Panc1 (cell line): ENCODE data around the gene CEP85L. TPM values are rescaled to one million over a fixed set of nuclear protein-coding genes. Genes with fewer than 3 reads are reported as not detected.

Experiments used
- ATAC-seq: fragments of 200-7000 bp; cut with Tn5 transposase; 2 replicates; pipeline ENCODE4 v1.9.1; 2020; ENCODE audit warnings: mild to moderate bottlenecking, moderate library complexity
- BruUV-seq: library from RNA; stranded (reverse); fragments of 400-500 nt; replicated peaks from 2 replicates; lab custom pipeline; 2021; lab: Mats Ljungman, UMichigan
- CTCF ChIA-PET: fragments of 300-600 bp; sonication (Branson Sonifier 250); formaldehyde crosslinking; loops from one replicate; lab custom pipeline; 2022; ENCODE audit warnings: antibody characterized with exemption; lab: Charles Lee
- POLR2A ChIA-PET: fragments of 300-600 bp; sonication (Branson Sonifier 250); formaldehyde crosslinking; loops from one replicate; lab custom pipeline; 2022; ENCODE audit warnings: antibody characterized with exemption; lab: Charles Lee
- DNase-seq: peaks from one replicate; pipeline ENCODE4 v3.0.0-alpha.2; 2010; ENCODE audit warnings: low read depth, low spot score
- H3K27ac ChIP-seq: 2 replicates; pipeline ENCODE4 v1.5.1; 2011; ENCODE audit warnings: mild to moderate bottlenecking, low read length, inconsistent platforms
- H3K27me3 ChIP-seq: fragments of 200-500 bp; sonication (Bioruptor generic); 2 replicates; pipeline ENCODE4 v1.6.0; 2014; ENCODE audit warnings: low read length, inconsistent platforms; ENCODE audit not compliant: control insufficient read depth, insufficient read depth
- H3K36me3 ChIP-seq: fragments of 200-500 bp; sonication (Bioruptor generic); 2 replicates; pipeline ENCODE4 v1.5.1; 2014; ENCODE audit warnings: inconsistent platforms, mild to moderate bottlenecking, low read length, moderate library complexity; ENCODE audit not compliant: control insufficient read depth, insufficient read depth
- H3K4me1 ChIP-seq: 2 replicates; pipeline ENCODE4 v1.5.1; 2011; ENCODE audit warnings: inconsistent platforms, mild to moderate bottlenecking, low read length, moderate library complexity; ENCODE audit not compliant: control insufficient read depth, insufficient read depth
- H3K4me3 ChIP-seq, 2 experiments: 2 replicates each; pipeline ENCODE4 v1.5.1; 2011 to 2012; ENCODE audit warnings: low read depth in 2 of 2, low read length in 2 of 2, mild to moderate bottlenecking in 2 of 2, inconsistent platforms in 1 of 2, moderate library complexity in 1 of 2
- H3K9me3 ChIP-seq: fragments of 200-500 bp; sonication (Bioruptor generic); 2 replicates; pipeline ENCODE4 v1.5.1; 2014; ENCODE audit warnings: low read depth, mild to moderate bottlenecking, inconsistent platforms, low read length, moderate library complexity; ENCODE audit not compliant: control insufficient read depth, insufficient read depth
- POLR2AphosphoS5 ChIP-seq: IDR thresholded peaks from 2 replicates; pipeline ENCODE4 v1.6.1; 2012; ENCODE audit warnings: mild to moderate bottlenecking, low read depth, low read length, moderate library complexity
- SIN3A ChIP-seq: IDR thresholded peaks from 2 replicates; pipeline ENCODE4 v1.6.1; 2012; ENCODE audit warnings: low read depth, mild to moderate bottlenecking, low read length, moderate library complexity, borderline replicate concordance; ENCODE audit not compliant: insufficient read depth
- TCF7L2 ChIP-seq: IDR thresholded peaks from 2 replicates; pipeline ENCODE4 v1.6.1; 2011; ENCODE audit warnings: mild to moderate bottlenecking, low read depth, low read length, inconsistent platforms
- in situ Hi-C: cut with HindIII; loops from 2 replicates; pipeline ENCODE4 v1.10.0; 2016; ENCODE audit warnings: low sequenced_read_pairs, low pct_unique_long_range_greater_than_20kb
- intact Hi-C: fragments of 100-400 bp; cut with micrococcal nuclease; formaldehyde crosslinking; loops from one replicate; pipeline ENCODE4 v1.10.0; 2022; ENCODE audit not compliant: unreplicated experiment
- total RNA-seq: library from RNA; stranded (reverse); gene quantifications from one replicate; pipeline ENCODE4 v1.2.1, GENCODE V29; 2021; ENCODE audit not compliant: unreplicated experiment
- TF ChIP-seq, protein P1 (sequence below): fragments of 450-650 bp; IDR thresholded peaks from 2 replicates; pipeline ENCODE4 v1.5.1; 2017; ENCODE audit warnings: mild to moderate bottlenecking
- TF ChIP-seq, protein P2 (sequence below), 2 experiments: IDR thresholded peaks; 2 replicates each; pipeline ENCODE4 v1.6.1; 2011 to 2012; ENCODE audit warnings: low read depth in 2 of 2, control low read depth in 1 of 2, low read length in 1 of 2, mild to moderate bottlenecking in 1 of 2, moderate library complexity in 1 of 2; ENCODE audit not compliant: insufficient read depth in 1 of 2

CEP85L gene
- total RNA-seq, 1 experiment from 2014 or later = 6.7 TPM

DNA sequence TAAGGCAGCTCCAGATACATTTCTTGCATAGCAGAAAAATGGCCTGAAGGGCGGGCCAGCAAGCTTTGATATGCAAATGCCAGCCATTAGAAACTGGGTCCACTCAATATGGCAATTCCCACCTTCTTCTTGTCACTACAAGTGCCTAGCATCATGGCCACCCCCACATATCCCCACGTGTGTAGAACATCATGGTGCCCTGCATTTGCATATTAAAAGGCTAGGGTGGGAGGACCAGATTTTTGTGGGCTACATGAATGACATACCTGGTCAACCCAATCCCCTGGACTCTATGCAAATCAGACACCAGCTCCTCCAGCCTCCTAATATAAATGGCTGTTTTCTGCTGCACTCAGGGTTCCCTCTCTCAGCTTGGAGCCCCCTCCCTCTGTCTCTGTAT lies 71.6 kb downstream of the CEP85L start:
- DNase-seq (no peak), ATAC-seq (no peak)
- CTCF ChIA-PET = no interaction called here
- Histone ChIP-seq H3K4me3 (no peak overlapping the region), H3K9me3 (peaks cover 33% of the 10 kb centered on the region; the same call in 1 of the 2 replicates), H3K27ac (no peak overlapping the region), H3K27me3 (no peaks in the 10 kb centered on the region), H3K4me1 (no peaks in the 10 kb centered on the region), H3K36me3 (no peaks in the 10 kb centered on the region)
- no peak for TF ChIP-seq POLR2AphosphoS5
- TF ChIP-seq, protein P1, sequence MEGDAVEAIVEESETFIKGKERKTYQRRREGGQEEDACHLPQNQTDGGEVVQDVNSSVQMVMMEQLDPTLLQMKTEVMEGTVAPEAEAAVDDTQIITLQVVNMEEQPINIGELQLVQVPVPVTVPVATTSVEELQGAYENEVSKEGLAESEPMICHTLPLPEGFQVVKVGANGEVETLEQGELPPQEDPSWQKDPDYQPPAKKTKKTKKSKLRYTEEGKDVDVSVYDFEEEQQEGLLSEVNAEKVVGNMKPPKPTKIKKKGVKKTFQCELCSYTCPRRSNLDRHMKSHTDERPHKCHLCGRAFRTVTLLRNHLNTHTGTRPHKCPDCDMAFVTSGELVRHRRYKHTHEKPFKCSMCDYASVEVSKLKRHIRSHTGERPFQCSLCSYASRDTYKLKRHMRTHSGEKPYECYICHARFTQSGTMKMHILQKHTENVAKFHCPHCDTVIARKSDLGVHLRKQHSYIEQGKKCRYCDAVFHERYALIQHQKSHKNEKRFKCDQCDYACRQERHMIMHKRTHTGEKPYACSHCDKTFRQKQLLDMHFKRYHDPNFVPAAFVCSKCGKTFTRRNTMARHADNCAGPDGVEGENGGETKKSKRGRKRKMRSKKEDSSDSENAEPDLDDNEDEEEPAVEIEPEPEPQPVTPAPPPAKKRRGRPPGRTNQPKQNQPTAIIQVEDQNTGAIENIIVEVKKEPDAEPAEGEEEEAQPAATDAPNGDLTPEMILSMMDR = no peak
- TF ChIP-seq, protein P2, sequence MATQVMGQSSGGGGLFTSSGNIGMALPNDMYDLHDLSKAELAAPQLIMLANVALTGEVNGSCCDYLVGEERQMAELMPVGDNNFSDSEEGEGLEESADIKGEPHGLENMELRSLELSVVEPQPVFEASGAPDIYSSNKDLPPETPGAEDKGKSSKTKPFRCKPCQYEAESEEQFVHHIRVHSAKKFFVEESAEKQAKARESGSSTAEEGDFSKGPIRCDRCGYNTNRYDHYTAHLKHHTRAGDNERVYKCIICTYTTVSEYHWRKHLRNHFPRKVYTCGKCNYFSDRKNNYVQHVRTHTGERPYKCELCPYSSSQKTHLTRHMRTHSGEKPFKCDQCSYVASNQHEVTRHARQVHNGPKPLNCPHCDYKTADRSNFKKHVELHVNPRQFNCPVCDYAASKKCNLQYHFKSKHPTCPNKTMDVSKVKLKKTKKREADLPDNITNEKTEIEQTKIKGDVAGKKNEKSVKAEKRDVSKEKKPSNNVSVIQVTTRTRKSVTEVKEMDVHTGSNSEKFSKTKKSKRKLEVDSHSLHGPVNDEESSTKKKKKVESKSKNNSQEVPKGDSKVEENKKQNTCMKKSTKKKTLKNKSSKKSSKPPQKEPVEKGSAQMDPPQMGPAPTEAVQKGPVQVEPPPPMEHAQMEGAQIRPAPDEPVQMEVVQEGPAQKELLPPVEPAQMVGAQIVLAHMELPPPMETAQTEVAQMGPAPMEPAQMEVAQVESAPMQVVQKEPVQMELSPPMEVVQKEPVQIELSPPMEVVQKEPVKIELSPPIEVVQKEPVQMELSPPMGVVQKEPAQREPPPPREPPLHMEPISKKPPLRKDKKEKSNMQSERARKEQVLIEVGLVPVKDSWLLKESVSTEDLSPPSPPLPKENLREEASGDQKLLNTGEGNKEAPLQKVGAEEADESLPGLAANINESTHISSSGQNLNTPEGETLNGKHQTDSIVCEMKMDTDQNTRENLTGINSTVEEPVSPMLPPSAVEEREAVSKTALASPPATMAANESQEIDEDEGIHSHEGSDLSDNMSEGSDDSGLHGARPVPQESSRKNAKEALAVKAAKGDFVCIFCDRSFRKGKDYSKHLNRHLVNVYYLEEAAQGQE (IDR thresholded peaks at IDR 0.05; ENCODE audit: insufficient read depth in 1 of 2, low read depth in 2 of 2, low read length in 1 of 2) = no peak
- no peak for TF ChIP-seq SIN3A
- no peak for TF ChIP-seq TCF7L2
- POLR2A ChIA-PET = no interaction called here
- intact Hi-C loops (no loop called here), in situ Hi-C loops (no loop called here)
- no TSS peak for BruUV-seq

DNA sequence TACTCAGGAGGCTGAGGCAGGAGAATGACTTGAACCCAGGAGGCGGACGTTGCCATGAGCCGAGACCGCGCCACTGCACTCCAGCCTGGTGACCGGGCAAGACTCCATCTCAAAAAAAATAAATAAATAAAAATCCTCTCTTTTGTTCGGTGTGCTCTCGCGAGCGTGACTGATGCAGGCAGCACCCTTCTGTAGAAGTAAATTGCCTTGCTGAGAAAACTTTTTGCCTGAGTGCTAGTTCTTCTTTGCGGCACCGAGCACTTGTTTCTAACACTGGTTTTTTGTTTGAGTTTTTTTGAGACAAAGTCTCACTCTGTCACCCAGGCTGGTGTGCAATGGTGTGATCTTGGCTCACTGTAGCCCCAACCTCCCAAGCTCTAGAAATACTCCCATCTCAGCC lies 72.8 kb downstream of the CEP85L start:
- intact Hi-C loops = no loop called here
- H3K36me3 ChIP-seq = no peaks in the 10 kb centered on the region
- H3K27me3 ChIP-seq = no peaks in the 10 kb centered on the region
- H3K4me3 ChIP-seq = no peak overlapping the region
- H3K4me1 ChIP-seq = no peaks in the 10 kb centered on the region
- CTCF ChIA-PET = no interaction called here
- ATAC-seq (no peak), DNase-seq (no peak)
- POLR2A ChIA-PET = no interaction called here
- no peak overlapping the region for H3K27ac ChIP-seq
- TF ChIP-seq POLR2AphosphoS5 = no peak
- TF ChIP-seq SIN3A = no peak
- TF ChIP-seq TCF7L2 = no peak
- TF ChIP-seq, protein P2 (IDR thresholded peaks at IDR 0.05; ENCODE audit: insufficient read depth in 1 of 2, low read depth in 2 of 2, low read length in 1 of 2) = no peak
- TF ChIP-seq, protein P1 = no peak
- BruUV-seq = no TSS peak
- H3K9me3 ChIP-seq = peaks cover 43% of the 10 kb centered on the region; the same call in 1 of the 2 replicates
- in situ Hi-C loops = no loop called here
